ENCODE data around the gene KDM4E.

KDM4E gene

DNA sequence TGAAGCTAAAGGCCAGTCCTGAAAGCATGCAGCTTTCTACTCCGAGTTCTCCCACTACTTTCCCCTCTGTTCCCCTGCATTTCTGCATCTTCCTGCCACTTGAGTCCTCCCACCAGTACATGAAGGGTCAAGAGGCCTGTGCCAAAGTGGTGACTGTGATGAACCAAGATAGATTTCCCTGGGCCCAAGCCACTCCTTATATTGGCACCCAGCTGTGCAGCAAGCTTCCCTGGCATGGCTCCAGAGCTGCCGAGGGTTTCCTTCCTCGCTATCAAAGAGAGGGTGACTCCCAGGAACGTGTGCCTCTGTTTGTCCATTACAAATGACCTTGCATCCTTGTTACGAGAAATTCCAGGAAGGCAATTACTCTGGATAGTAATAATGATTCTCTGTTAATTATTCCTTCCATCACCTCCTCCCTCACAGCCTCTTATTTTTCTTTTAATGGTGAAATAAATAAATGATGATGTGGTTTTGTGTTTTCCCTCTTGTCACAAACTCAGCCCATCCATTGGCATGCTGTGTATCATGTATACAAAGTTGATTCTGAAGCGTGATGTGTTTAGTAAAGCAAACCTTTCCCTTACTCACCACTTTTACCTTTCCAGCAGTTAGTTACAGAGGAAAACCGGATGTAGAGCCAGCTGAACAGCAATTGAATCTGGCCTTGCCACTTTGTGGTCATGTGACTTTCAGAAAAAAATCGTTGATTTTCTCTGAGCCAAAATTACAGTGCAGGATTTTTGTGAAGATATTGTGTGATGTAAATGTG, 49.9 kb downstream of the KDM4E start:
- no peak for DNase-seq (ENCODE audit: extremely low read depth, insufficient read length)
- H3K27me3 ChIP-seq (replicated peaks; ENCODE audit: control insufficient read depth, insufficient read depth, low read length): no peaks in the 10 kb centered on the region
- no peak overlapping the region for H3K4me3 ChIP-seq (replicated peaks; ENCODE audit: low read depth, low read length)
- H3K36me3 ChIP-seq (ENCODE audit: control insufficient read depth, insufficient read depth, low read length): no peaks in the 10 kb centered on the region
- TF ChIP-seq, protein P1, sequence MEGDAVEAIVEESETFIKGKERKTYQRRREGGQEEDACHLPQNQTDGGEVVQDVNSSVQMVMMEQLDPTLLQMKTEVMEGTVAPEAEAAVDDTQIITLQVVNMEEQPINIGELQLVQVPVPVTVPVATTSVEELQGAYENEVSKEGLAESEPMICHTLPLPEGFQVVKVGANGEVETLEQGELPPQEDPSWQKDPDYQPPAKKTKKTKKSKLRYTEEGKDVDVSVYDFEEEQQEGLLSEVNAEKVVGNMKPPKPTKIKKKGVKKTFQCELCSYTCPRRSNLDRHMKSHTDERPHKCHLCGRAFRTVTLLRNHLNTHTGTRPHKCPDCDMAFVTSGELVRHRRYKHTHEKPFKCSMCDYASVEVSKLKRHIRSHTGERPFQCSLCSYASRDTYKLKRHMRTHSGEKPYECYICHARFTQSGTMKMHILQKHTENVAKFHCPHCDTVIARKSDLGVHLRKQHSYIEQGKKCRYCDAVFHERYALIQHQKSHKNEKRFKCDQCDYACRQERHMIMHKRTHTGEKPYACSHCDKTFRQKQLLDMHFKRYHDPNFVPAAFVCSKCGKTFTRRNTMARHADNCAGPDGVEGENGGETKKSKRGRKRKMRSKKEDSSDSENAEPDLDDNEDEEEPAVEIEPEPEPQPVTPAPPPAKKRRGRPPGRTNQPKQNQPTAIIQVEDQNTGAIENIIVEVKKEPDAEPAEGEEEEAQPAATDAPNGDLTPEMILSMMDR (IDR thresholded peaks at IDR 0.05; ENCODE audit: insufficient read depth, low read length, poor library complexity, severe bottlenecking): no peak

- TF ChIP-seq, protein P1 (IDR thresholded peaks at IDR 0.05; ENCODE audit: insufficient read depth, low read length, poor library complexity, severe bottlenecking): no peak
- no peak for DNase-seq (ENCODE audit: extremely low read depth, insufficient read length)
- Histone ChIP-seq H3K36me3 (ENCODE audit: control insufficient read depth, insufficient read depth, low read length) (no peaks in the 10 kb centered on the region), H3K4me3 (replicated peaks; ENCODE audit: low read depth, low read length) (no peak overlapping the region), H3K27me3 (replicated peaks; ENCODE audit: control insufficient read depth, insufficient read depth, low read length) (no peaks in the 10 kb centered on the region)
These were observed 51.4 kb downstream of the KDM4E start for GRCh38 chr11:95076416-95076815.

- H3K36me3 ChIP-seq (ENCODE audit: control insufficient read depth, insufficient read depth, low read length): no peaks in the 10 kb centered on the region
- H3K27me3 ChIP-seq (replicated peaks; ENCODE audit: control insufficient read depth, insufficient read depth, low read length): no peaks in the 10 kb centered on the region
- no peak overlapping the region for H3K4me3 ChIP-seq (replicated peaks; ENCODE audit: low read depth, low read length)
- no peak for DNase-seq (ENCODE audit: extremely low read depth, insufficient read length)
- TF ChIP-seq, protein P1 (IDR thresholded peaks at IDR 0.05; ENCODE audit: insufficient read depth, low read length, poor library complexity, severe bottlenecking): no peak
These were observed 51.9 kb downstream of the KDM4E start for GRCh38 chr11:95076981-95077380.

Data from GM06990 (cell line).